PFSK-1 (cell line): ENCODE data around the gene NCKIPSD.

Source experiments
- FOXP2 ChIP-seq: optimal IDR thresholded peaks from 2 replicates; pipeline ENCODE3; 2011; ENCODE audit warnings: borderline replicate concordance, control low read depth, inconsistent platforms; ENCODE audit not compliant: insufficient read depth; ENCODE audit errors: extremely low read length, extremely low read depth
- POLR2AphosphoS5 ChIP-seq: IDR thresholded peaks from 2 replicates; pipeline ENCODE4 v1.6.1; 2012; ENCODE audit warnings: low read depth, mild to moderate bottlenecking, control low read depth, low read length, moderate library complexity
- REST ChIP-seq, 2 experiments: IDR thresholded peaks; 2 replicates each; pipeline versions ENCODE4 v1.6.1 to v1.8.0; 2011 to 2012; ENCODE audit warnings: low read depth in 2 of 2, low read length in 2 of 2, control low read depth in 1 of 2, inconsistent platforms in 1 of 2, mild to moderate bottlenecking in 1 of 2, moderate library complexity in 1 of 2; ENCODE audit not compliant: insufficient read depth in 1 of 2
- SIN3A ChIP-seq: IDR thresholded peaks from 2 replicates; pipeline ENCODE4 v1.6.1; 2012; ENCODE audit warnings: mild to moderate bottlenecking, low read length, moderate library complexity, borderline replicate concordance; ENCODE audit not compliant: insufficient read depth
- TAF1 ChIP-seq: IDR thresholded peaks from 2 replicates; pipeline ENCODE4 v1.6.1; 2012; ENCODE audit warnings: low read length, control low read depth, borderline replicate concordance; ENCODE audit not compliant: insufficient read depth

The NCKIPSD gene

DNA sequence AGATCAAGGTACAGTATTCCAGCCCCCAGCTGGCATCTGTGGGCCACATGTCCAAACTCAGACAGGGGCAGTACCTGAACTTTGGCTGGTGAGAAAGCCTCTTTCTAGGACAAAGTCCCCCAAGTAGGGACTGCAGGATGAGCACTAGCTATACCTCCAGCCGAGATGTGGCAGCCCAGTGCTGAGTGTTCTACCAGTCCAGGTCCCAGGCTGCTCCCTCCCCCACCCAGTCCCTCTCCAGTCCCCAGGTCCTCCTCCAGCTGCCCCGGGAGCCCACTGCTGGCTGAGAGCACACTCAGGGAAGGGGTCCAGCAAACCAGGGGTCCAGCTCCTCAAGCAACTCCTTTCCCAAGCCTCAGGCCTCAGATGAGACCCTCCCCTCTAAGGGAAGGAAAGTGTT is 52.0 kb downstream of the NCKIPSD start:
- no peak for TF ChIP-seq SIN3A
- no peak for TF ChIP-seq FOXP2
- no peak for TF ChIP-seq REST (IDR thresholded peaks at IDR 0.05; ENCODE audit: insufficient read depth in 1 of 2, low read depth in 2 of 2, low read length in 2 of 2)
- no peak for TF ChIP-seq POLR2AphosphoS5
- TF ChIP-seq TAF1, result no peak

GRCh38 chr3:48633256-48633655 is 52.5 kb downstream of the NCKIPSD start:
- TF ChIP-seq SIN3A (no peak), TAF1 (no peak), POLR2AphosphoS5 (no peak), REST (IDR thresholded peaks at IDR 0.05; ENCODE audit: insufficient read depth in 1 of 2, low read depth in 2 of 2, low read length in 2 of 2) (no peak), FOXP2 (no peak)

DNA sequence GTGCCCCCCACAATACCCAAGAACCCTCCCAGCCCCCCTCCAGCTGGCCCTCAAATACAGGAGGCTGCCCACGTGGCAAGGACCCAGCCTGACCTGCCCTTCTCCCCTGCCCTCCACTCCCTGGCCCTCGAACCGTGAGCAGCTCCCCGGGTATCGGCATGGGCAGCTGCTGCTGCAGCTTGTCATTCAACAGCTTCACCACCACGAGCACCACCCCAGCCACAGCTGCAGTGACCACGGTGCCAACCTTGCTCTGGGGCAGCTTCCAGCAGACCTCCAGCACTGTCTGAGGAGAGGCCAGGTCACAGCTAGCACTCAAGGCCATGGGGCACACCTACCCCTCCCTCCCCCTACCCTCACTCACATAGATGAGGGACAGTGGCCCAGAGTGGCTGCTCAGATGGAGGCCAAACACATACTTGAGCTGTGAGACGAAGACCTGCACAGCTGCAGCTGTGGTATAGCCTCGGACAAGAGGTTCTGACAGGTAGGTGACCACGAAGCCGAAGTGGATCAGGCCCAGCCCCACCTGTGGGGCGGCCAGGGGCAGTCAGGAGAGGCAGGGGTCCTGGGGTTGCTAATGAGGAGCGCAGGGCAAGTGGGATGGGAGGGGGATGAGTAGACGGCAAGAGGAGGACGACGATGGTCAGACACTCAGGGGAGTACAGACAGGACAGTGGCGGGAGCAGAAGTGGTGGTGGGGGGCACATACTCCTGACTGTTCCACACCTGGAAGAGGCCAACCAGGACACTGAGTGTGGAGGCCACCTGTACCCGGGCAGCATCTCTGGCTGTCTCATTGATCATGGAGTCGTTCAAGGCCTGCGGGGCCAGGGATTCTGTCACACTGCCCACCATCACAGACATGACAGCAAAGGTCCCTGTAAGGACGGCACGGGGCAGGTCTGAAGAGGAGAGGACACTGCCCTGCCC is 53.9 kb downstream of the NCKIPSD start:
- TF ChIP-seq POLR2AphosphoS5, result no peak
- no peak for TF ChIP-seq REST (IDR thresholded peaks at IDR 0.05; ENCODE audit: insufficient read depth in 1 of 2, low read depth in 2 of 2, low read length in 2 of 2)
- TF ChIP-seq SIN3A, result no peak
- TF ChIP-seq FOXP2, result no peak
- TF ChIP-seq TAF1, result no peak

- TF ChIP-seq POLR2AphosphoS5 (no peak), SIN3A (no peak), REST (IDR thresholded peaks at IDR 0.05; ENCODE audit: insufficient read depth in 1 of 2, low read depth in 2 of 2, low read length in 2 of 2) (no peak), FOXP2 (no peak), TAF1 (no peak)
These were observed 54.9 kb downstream of the NCKIPSD start for GRCh38 chr3:48630833-48631232.
